Fibroblast of lung (primary cell): ENCODE results near the gene CTNNAL1. TPM values are rescaled to one million over a fixed set of nuclear protein-coding genes. Genes with fewer than 3 reads are reported as not detected.

ENCODE experiments used
- DNase-seq, 2 donors: peaks; one replicate each; pipeline versions ENCODE4 v3.0.0 to v3.0.0-alpha.2; 2010; ENCODE audit warnings: low read depth in 2 of 2
- H2AFZ ChIP-seq: 2 replicates; pipeline ENCODE4 v1.5.1; 2012; ENCODE audit warnings: low read length, control low read depth, inconsistent platforms
- H3K27ac ChIP-seq: 2 replicates; pipeline ENCODE4 v1.5.1; 2011; ENCODE audit warnings: low read length, control low read depth; ENCODE audit not compliant: insufficient read depth
- H3K27me3 ChIP-seq: 2 replicates; pipeline ENCODE4 v1.5.1; 2011; ENCODE audit warnings: mild to moderate bottlenecking, low read length; ENCODE audit not compliant: control insufficient read depth, insufficient read depth
- H3K36me3 ChIP-seq: 2 replicates; pipeline ENCODE4 v1.5.1; 2011; ENCODE audit warnings: low read length; ENCODE audit not compliant: control insufficient read depth, insufficient read depth
- H3K4me1 ChIP-seq: 2 replicates; pipeline ENCODE4 v1.5.1; 2011; ENCODE audit warnings: low read length; ENCODE audit not compliant: control insufficient read depth, insufficient read depth; ENCODE audit errors: extremely low read depth
- H3K4me2 ChIP-seq: 2 replicates; pipeline ENCODE4 v1.5.1; 2011; ENCODE audit warnings: low read length, control low read depth; ENCODE audit not compliant: insufficient read depth; ENCODE audit errors: extremely low read depth
- H3K4me3 ChIP-seq, 4 experiments: fragments of 200-600 bp in 1 of 4; sonication (generic) in 1 of 4; replicated peaks in 1 of 4; 2 replicates each; pipeline ENCODE4 v1.5.1; 2011 to 2016; ENCODE audit warnings: low read length in 4 of 4, low read depth in 3 of 4, mild to moderate bottlenecking in 3 of 4, control low read depth in 2 of 4, inconsistent platforms in 1 of 4, mixed read lengths in 1 of 4; ENCODE audit not compliant: insufficient read depth in 1 of 4; ENCODE audit errors: control extremely low read depth in 1 of 4
- H3K79me2 ChIP-seq: 2 replicates; pipeline ENCODE4 v1.5.1; 2012; ENCODE audit warnings: mild to moderate bottlenecking, low read length, inconsistent platforms; ENCODE audit not compliant: control insufficient read depth, insufficient read depth
- H3K9ac ChIP-seq: 2 replicates; pipeline ENCODE4 v1.5.1; 2011; ENCODE audit warnings: mild to moderate bottlenecking, low read length, control low read depth; ENCODE audit not compliant: insufficient read depth
- H3K9me3 ChIP-seq: 2 replicates; pipeline ENCODE4 v1.5.1; 2012; ENCODE audit warnings: low read depth, low read length; ENCODE audit not compliant: control insufficient read depth, insufficient read depth
- H4K20me1 ChIP-seq: 2 replicates; pipeline ENCODE4 v1.5.1; 2011; ENCODE audit warnings: low read length; ENCODE audit not compliant: control insufficient read depth, insufficient read depth; ENCODE audit errors: extremely low read depth
- CTCF ChIP-seq, 2 donors: IDR thresholded peaks in 1 of 2; conservative IDR thresholded peaks in 1 of 2; 1 replicate in 1 of 2; 2 replicates in 1 of 2; pipeline ENCODE4 v1.5.1; 2011 to 2012; ENCODE audit warnings: low read length in 2 of 2, control low read depth in 1 of 2, inconsistent platforms in 1 of 2, low read depth in 1 of 2, mild to moderate bottlenecking in 1 of 2
- EZH2 ChIP-seq: IDR thresholded peaks from 2 replicates; pipeline ENCODE4 v1.5.1; 2012; ENCODE audit warnings: low read length, control low read depth, mild to moderate bottlenecking; ENCODE audit errors: missing control alignments
- polyA plus RNA-seq, 2 donors: library from polyadenylated mRNA; depleted of rRNA in 1 of 2; stranded (reverse) in 1 of 2; unstranded in 1 of 2; fragments of >200 nt; gene quantifications; 2 replicates each; pipeline ENCODE4 v1.2.1, GENCODE V29; 2011 to 2012; ENCODE audit warnings: missing spikeins in 1 of 2
- total RNA-seq: library from RNA; depleted of rRNA; stranded (reverse); fragments of >200 nt; gene quantifications from 2 replicates; pipeline ENCODE4 v1.2.1, GENCODE V29; 2014

The CTNNAL1 gene
- total and polyA plus RNA-seq, 2 donors (not counting 1 experiment from before 2014, with no cell fraction given) = 68.4 to 95.2 TPM

GRCh38 chr9:108919517-108919916, 93.8 kb downstream of the CTNNAL1 start:
- H3K4me1 ChIP-seq = no peaks in the 10 kb centered on the region
- peaks cover 5% of the 10 kb centered on the region for H3K36me3 ChIP-seq
- H2AFZ ChIP-seq = no peak overlapping the region
- no peak for DNase-seq
- no peaks in the 10 kb centered on the region for H3K9me3 ChIP-seq
- no peak overlapping the region for H3K27ac ChIP-seq
- no peak overlapping the region for H3K4me2 ChIP-seq
- no peaks in the 10 kb centered on the region for H3K79me2 ChIP-seq
- H3K4me3 ChIP-seq = no peak overlapping the region
- no peaks in the 10 kb centered on the region for H4K20me1 ChIP-seq
- TF ChIP-seq CTCF (conservative IDR thresholded peaks at IDR 0.05 in 1 of 2, IDR thresholded peaks at IDR 0.05 in 1 of 2; ENCODE audit: low read depth in 1 of 2, low read length in 2 of 2) (no peak), EZH2 (no peak)
- H3K27me3 ChIP-seq = no peaks in the 10 kb centered on the region
- H3K9ac ChIP-seq = no peak overlapping the region

- H3K4me2 ChIP-seq = no peak overlapping the region
- no peaks in the 10 kb centered on the region for H4K20me1 ChIP-seq
- no peaks in the 10 kb centered on the region for H3K79me2 ChIP-seq
- DNase-seq = peak in 1 of 2 donors; percentile 18
- H3K9me3 ChIP-seq = no peaks in the 10 kb centered on the region
- no peaks in the 10 kb centered on the region for H3K27me3 ChIP-seq
- peaks cover 3% of the 10 kb centered on the region for H3K36me3 ChIP-seq
- TF ChIP-seq EZH2 (no peak), CTCF (conservative IDR thresholded peaks at IDR 0.05 in 1 of 2, IDR thresholded peaks at IDR 0.05 in 1 of 2; ENCODE audit: low read depth in 1 of 2, low read length in 2 of 2) (no peak)
- no peak overlapping the region for H3K9ac ChIP-seq
- H2AFZ ChIP-seq = no peak overlapping the region
- no peak overlapping the region for H3K27ac ChIP-seq
- H3K4me3 ChIP-seq = no peak overlapping the region
- no peaks in the 10 kb centered on the region for H3K4me1 ChIP-seq
Measured at GRCh38 chr9:108913391-108913790, 99.9 kb downstream of the CTNNAL1 start.

- Histone ChIP-seq H3K9ac (no peak overlapping the region), H3K4me2 (no peak overlapping the region), H3K4me1 (no peaks in the 10 kb centered on the region), H3K4me3 (no peak overlapping the region), H4K20me1 (no peaks in the 10 kb centered on the region), H3K36me3 (peaks cover 5% of the 10 kb centered on the region), H3K79me2 (no peaks in the 10 kb centered on the region), H2AFZ (no peak overlapping the region), H3K27ac (no peak overlapping the region), H3K9me3 (no peaks in the 10 kb centered on the region), H3K27me3 (no peaks in the 10 kb centered on the region)
- no peak for DNase-seq
- TF ChIP-seq CTCF (conservative IDR thresholded peaks at IDR 0.05 in 1 of 2, IDR thresholded peaks at IDR 0.05 in 1 of 2; ENCODE audit: low read depth in 1 of 2, low read length in 2 of 2) (no peak), EZH2 (no peak)
Measured at GRCh38 chr9:108911820-108912219, 101.5 kb downstream of the CTNNAL1 start.
